Choroid plexus epithelial cell (primary cell): Measurements from ENCODE around the gene PLA2G5.

Source experiments
- DNase-seq: peaks from one replicate; pipeline ENCODE4 v3.0.0-alpha.2; 2010; ENCODE audit warnings: low read depth
- H3K4me3 ChIP-seq: 2 replicates; pipeline ENCODE4 v1.5.1; 2011; ENCODE audit warnings: low read depth, mild to moderate bottlenecking, control low read depth, low read length, moderate library complexity
- CTCF ChIP-seq: conservative IDR thresholded peaks from 2 replicates; pipeline ENCODE4 v1.5.1; 2011; ENCODE audit warnings: low read depth, mild to moderate bottlenecking, control low read depth, inconsistent platforms, low read length, moderate library complexity

Gene PLA2G5

GRCh38 chr1:20074725-20075171 is 4.8 kb downstream of the PLA2G5 start:
- TF ChIP-seq CTCF: no peak
- DNase-seq: no peak
- no peak overlapping the region for H3K4me3 ChIP-seq

- DNase-seq: no peak
- no peak for TF ChIP-seq CTCF
- H3K4me3 ChIP-seq: no peak overlapping the region
Measured at GRCh38 chr1:20075345-20075744, 5.4 kb downstream of the PLA2G5 start.

- no peak for TF ChIP-seq CTCF
- H3K4me3 ChIP-seq: no peak overlapping the region
- no peak for DNase-seq
Measured at GRCh38 chr1:20076223-20076622, 6.2 kb downstream of the PLA2G5 start.

GRCh38 chr1:20076710-20077461 is 6.9 kb downstream of the PLA2G5 start:
- H3K4me3 ChIP-seq: no peak overlapping the region
- TF ChIP-seq CTCF: no peak
- no peak for DNase-seq

GRCh38 chr1:20078171-20078651 is 8.2 kb downstream of the PLA2G5 start:
- DNase-seq: no peak
- H3K4me3 ChIP-seq: no peak overlapping the region
- TF ChIP-seq CTCF: no peak

- no peak for DNase-seq
- no peak for TF ChIP-seq CTCF
- H3K4me3 ChIP-seq: no peak overlapping the region
Measured at GRCh38 chr1:20078711-20079110, 8.7 kb downstream of the PLA2G5 start.
